GM12873 (cell line): ENCODE results near the gene AMIGO2.

Source experiments
- CTCF ChIP-seq: IDR thresholded peaks from 2 replicates; pipeline ENCODE4 v1.5.1; 2012; ENCODE audit warnings: low read depth, mild to moderate bottlenecking, moderate library complexity, low read length, control low read depth; ENCODE audit not compliant: insufficient read depth; ENCODE audit errors: missing control alignments

Gene AMIGO2

GRCh38 chr12:47105914-47106674, 26.3 kb upstream of the AMIGO2 start:
- TF ChIP-seq CTCF, result no peak

- TF ChIP-seq CTCF, result no peak
These were observed 23.3 kb upstream of the AMIGO2 start for GRCh38 chr12:47102845-47103651.

GRCh38 chr12:47102406-47102805, 22.6 kb upstream of the AMIGO2 start:
- no peak for TF ChIP-seq CTCF

- TF ChIP-seq CTCF, result no peak
These were observed 20.4 kb upstream of the AMIGO2 start for GRCh38 chr12:47100160-47100559.

GRCh38 chr12:47099610-47100009, 19.9 kb upstream of the AMIGO2 start:
- TF ChIP-seq CTCF, result no peak

GRCh38 chr12:47098099-47098498, 18.3 kb upstream of the AMIGO2 start:
- no peak for TF ChIP-seq CTCF

- TF ChIP-seq CTCF, result no peak
These were observed 17.6 kb upstream of the AMIGO2 start for GRCh38 chr12:47097276-47097896.
